Panc1 (cell line): ENCODE data around the gene ZNF678.

Experiments
- POLR2AphosphoS5 ChIP-seq: IDR thresholded peaks from 2 replicates; pipeline ENCODE4 v1.6.1; 2012; ENCODE audit warnings: mild to moderate bottlenecking, low read depth, low read length, moderate library complexity
- SIN3A ChIP-seq: IDR thresholded peaks from 2 replicates; pipeline ENCODE4 v1.6.1; 2012; ENCODE audit warnings: low read depth, mild to moderate bottlenecking, low read length, moderate library complexity, borderline replicate concordance; ENCODE audit not compliant: insufficient read depth
- TCF7L2 ChIP-seq: IDR thresholded peaks from 2 replicates; pipeline ENCODE4 v1.6.1; 2011; ENCODE audit warnings: mild to moderate bottlenecking, low read depth, low read length, inconsistent platforms
- TF ChIP-seq, protein P1 (sequence below): fragments of 450-650 bp; IDR thresholded peaks from 2 replicates; pipeline ENCODE4 v1.5.1; 2017; ENCODE audit warnings: mild to moderate bottlenecking
- TF ChIP-seq, protein P2 (sequence below), 2 experiments: IDR thresholded peaks; 2 replicates each; pipeline ENCODE4 v1.6.1; 2011 to 2012; ENCODE audit warnings: low read depth in 2 of 2, control low read depth in 1 of 2, low read length in 1 of 2, mild to moderate bottlenecking in 1 of 2, moderate library complexity in 1 of 2; ENCODE audit not compliant: insufficient read depth in 1 of 2

DNA sequence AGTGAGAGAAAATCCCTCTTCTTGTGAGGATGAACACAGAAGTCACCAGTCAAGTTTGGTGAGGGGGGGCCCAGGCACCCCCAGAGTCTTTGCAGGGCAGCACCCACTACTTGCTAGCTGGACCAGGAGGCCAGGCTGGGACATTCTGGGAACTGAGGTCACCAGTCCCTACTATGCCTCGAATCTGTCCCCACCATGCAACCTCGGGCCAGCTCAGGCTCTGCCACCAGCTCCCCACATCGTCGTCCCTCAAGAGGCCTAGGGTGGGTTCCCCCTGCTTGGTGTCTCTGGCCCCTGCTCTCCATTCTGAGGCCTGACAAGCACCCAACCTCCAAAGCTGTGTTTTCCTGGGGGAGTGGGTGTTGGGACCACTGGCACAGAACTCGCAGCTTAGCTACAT, 22.2 kb upstream of the ZNF678 start:
- TF ChIP-seq, protein P1, sequence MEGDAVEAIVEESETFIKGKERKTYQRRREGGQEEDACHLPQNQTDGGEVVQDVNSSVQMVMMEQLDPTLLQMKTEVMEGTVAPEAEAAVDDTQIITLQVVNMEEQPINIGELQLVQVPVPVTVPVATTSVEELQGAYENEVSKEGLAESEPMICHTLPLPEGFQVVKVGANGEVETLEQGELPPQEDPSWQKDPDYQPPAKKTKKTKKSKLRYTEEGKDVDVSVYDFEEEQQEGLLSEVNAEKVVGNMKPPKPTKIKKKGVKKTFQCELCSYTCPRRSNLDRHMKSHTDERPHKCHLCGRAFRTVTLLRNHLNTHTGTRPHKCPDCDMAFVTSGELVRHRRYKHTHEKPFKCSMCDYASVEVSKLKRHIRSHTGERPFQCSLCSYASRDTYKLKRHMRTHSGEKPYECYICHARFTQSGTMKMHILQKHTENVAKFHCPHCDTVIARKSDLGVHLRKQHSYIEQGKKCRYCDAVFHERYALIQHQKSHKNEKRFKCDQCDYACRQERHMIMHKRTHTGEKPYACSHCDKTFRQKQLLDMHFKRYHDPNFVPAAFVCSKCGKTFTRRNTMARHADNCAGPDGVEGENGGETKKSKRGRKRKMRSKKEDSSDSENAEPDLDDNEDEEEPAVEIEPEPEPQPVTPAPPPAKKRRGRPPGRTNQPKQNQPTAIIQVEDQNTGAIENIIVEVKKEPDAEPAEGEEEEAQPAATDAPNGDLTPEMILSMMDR: no peak
- TF ChIP-seq SIN3A: no peak
- TF ChIP-seq, protein P2, sequence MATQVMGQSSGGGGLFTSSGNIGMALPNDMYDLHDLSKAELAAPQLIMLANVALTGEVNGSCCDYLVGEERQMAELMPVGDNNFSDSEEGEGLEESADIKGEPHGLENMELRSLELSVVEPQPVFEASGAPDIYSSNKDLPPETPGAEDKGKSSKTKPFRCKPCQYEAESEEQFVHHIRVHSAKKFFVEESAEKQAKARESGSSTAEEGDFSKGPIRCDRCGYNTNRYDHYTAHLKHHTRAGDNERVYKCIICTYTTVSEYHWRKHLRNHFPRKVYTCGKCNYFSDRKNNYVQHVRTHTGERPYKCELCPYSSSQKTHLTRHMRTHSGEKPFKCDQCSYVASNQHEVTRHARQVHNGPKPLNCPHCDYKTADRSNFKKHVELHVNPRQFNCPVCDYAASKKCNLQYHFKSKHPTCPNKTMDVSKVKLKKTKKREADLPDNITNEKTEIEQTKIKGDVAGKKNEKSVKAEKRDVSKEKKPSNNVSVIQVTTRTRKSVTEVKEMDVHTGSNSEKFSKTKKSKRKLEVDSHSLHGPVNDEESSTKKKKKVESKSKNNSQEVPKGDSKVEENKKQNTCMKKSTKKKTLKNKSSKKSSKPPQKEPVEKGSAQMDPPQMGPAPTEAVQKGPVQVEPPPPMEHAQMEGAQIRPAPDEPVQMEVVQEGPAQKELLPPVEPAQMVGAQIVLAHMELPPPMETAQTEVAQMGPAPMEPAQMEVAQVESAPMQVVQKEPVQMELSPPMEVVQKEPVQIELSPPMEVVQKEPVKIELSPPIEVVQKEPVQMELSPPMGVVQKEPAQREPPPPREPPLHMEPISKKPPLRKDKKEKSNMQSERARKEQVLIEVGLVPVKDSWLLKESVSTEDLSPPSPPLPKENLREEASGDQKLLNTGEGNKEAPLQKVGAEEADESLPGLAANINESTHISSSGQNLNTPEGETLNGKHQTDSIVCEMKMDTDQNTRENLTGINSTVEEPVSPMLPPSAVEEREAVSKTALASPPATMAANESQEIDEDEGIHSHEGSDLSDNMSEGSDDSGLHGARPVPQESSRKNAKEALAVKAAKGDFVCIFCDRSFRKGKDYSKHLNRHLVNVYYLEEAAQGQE (IDR thresholded peaks at IDR 0.05; ENCODE audit: insufficient read depth in 1 of 2, low read depth in 2 of 2, low read length in 1 of 2): no peak
- TF ChIP-seq POLR2AphosphoS5: no peak
- TF ChIP-seq TCF7L2: no peak
